HEK293T (cell line): ENCODE measurements around the gene SIGLEC14.
"Not testable (repeated sequence)": the region's sequence is repeated elsewhere in the genome, so short reads cannot be mapped to it uniquely, and the experiment has no call there.

Source experiments
- CTCF ChIA-PET: fragments of 350-600 bp; formaldehyde crosslinking; extraction: SDS; loops from one replicate; lab custom pipeline; 2021; ENCODE audit warnings: antibody characterized with exemption, inconsistent platforms; lab: Yijun Ruan, JAX
- POLR2A ChIA-PET: fragments of 350-600 bp; formaldehyde crosslinking; extraction: SDS; loops from one replicate; lab custom pipeline; 2020; ENCODE audit warnings: antibody characterized with exemption, inconsistent platforms; lab: Yijun Ruan, JAX
- DNase-seq: peaks from one replicate; pipeline ENCODE4 v3.0.0; 2012; ENCODE audit warnings: mixed read lengths; ENCODE audit errors: extremely low spot score
- ARNT ChIP-seq: fragments of 450-650 bp; IDR thresholded peaks from 2 replicates; pipeline ENCODE4 v1.6.1; 2017; ENCODE audit warnings: mild to moderate bottlenecking
- BHLHE40 ChIP-seq: fragments of 450-650 bp; IDR thresholded peaks from 2 replicates; pipeline ENCODE4 v1.6.1; 2016; ENCODE audit warnings: mild to moderate bottlenecking, moderate library complexity, borderline replicate concordance
- CTBP1 ChIP-seq: fragments of 450-650 bp; IDR thresholded peaks from 2 replicates; pipeline ENCODE4 v1.6.1; 2016; ENCODE audit warnings: borderline replicate concordance
- ELF4 ChIP-seq: fragments of 450-650 bp; IDR thresholded peaks from 2 replicates; pipeline ENCODE4 v1.6.1; 2017; ENCODE audit warnings: antibody characterized with exemption
- FOXA1 ChIP-seq: fragments of 450-650 bp; IDR thresholded peaks from 2 replicates; pipeline ENCODE4 v1.6.1; 2016; ENCODE audit warnings: mild to moderate bottlenecking
- FOXK2 ChIP-seq: fragments of 450-650 bp; IDR thresholded peaks from 2 replicates; pipeline ENCODE4 v1.6.1; 2016; ENCODE audit warnings: mild to moderate bottlenecking
- FOXM1 ChIP-seq: fragments of 450-650 bp; IDR thresholded peaks from 2 replicates; pipeline ENCODE4 v1.6.1; 2017; ENCODE audit warnings: mild to moderate bottlenecking, borderline replicate concordance
- HDGF ChIP-seq: fragments of 450-650 bp; IDR thresholded peaks from 2 replicates; pipeline ENCODE4 v1.6.1; 2017; ENCODE audit warnings: antibody characterized with exemption, borderline replicate concordance
- L3MBTL2 ChIP-seq: fragments of 450-650 bp; conservative IDR thresholded peaks from 2 replicates; pipeline ENCODE4 v1.6.1; 2016; ENCODE audit warnings: mild to moderate bottlenecking
- LEF1 ChIP-seq: fragments of 450-650 bp; IDR thresholded peaks from 2 replicates; pipeline ENCODE4 v1.6.1; 2017; ENCODE audit warnings: mild to moderate bottlenecking, borderline replicate concordance
- NFRKB ChIP-seq: fragments of 450-650 bp; IDR thresholded peaks from 2 replicates; pipeline ENCODE4 v1.6.1; 2016; ENCODE audit warnings: mild to moderate bottlenecking, moderate library complexity
- SP1 ChIP-seq: fragments of 450-650 bp; IDR thresholded peaks from 2 replicates; pipeline ENCODE4 v1.6.1; 2017
- SUZ12 ChIP-seq: fragments of 450-650 bp; IDR thresholded peaks from 2 replicates; pipeline ENCODE4 v1.6.1; 2016; ENCODE audit warnings: mild to moderate bottlenecking
- TARDBP ChIP-seq: fragments of 450-650 bp; IDR thresholded peaks from 2 replicates; pipeline ENCODE4 v1.6.1; 2016
- ZNF384 ChIP-seq: fragments of 450-650 bp; IDR thresholded peaks from 2 replicates; pipeline ENCODE4 v1.6.1; 2016
- TF ChIP-seq, protein P1 (sequence below): fragments of 450-650 bp; IDR thresholded peaks from 2 replicates; pipeline ENCODE4 v1.6.1; 2016

Gene SIGLEC14

DNA sequence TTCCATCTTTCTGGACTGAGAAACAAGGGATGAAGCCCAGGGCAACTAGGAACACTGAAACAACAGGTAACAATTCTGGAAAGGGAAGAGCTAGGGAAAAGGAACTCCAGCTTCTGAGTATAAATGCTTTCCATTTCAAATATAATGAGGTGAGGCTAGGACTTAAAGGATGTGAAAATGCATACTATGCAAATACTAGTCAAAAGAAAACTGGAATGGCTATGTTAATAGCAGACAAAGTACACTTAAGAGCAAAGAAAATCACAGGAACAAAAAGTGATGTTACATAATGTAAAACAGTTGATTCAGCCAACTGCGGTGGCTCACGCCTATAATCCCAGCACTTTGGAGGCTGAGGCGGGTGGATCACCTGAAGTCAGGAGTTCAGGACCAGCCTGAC, 6.2 kb downstream of the SIGLEC14 start:
- ChIA-PET CTCF (interaction anchor here (0.7 kb wide), 1 partner anchor 822 kb away, joined by 3 read pairs; no protein-coding TSS in a partner anchor), POLR2A (no interaction called here)
- no peak for DNase-seq
- TF ChIP-seq LEF1 (no peak), ZNF384 (no peak), SUZ12 (no peak), ARNT (no peak), CTBP1 (no peak), FOXK2 (no peak), NFRKB (no peak)

DNA sequence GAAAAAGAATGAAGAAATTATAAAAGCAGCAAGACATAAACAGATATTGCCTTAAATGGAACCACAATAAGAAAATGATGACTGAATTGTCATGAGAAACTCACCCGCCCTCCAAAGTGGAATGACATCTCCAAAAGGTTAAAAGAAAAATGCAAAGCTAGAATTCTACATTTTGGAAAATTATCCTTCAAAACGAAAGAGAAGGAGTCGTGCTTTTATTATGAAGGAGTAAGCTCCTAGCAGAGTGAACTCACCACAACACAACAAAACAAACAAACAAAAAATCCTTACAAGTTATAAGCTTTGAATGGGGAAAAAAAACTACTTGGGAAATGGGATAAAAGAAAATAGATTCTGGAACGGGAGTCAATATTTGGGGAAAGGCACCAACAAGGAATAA, 6.7 kb downstream of the SIGLEC14 start:
- CTCF ChIA-PET = interaction anchor here (0.7 to 0.9 kb wide), 2 partner anchors 17 to 821 kb away, joined by 3 to 5 read pairs; no protein-coding TSS in a partner anchor
- POLR2A ChIA-PET = no interaction called here
- TF ChIP-seq, protein P1, sequence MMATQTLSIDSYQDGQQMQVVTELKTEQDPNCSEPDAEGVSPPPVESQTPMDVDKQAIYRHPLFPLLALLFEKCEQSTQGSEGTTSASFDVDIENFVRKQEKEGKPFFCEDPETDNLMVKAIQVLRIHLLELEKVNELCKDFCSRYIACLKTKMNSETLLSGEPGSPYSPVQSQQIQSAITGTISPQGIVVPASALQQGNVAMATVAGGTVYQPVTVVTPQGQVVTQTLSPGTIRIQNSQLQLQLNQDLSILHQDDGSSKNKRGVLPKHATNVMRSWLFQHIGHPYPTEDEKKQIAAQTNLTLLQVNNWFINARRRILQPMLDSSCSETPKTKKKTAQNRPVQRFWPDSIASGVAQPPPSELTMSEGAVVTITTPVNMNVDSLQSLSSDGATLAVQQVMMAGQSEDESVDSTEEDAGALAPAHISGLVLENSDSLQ = no peak
- TF ChIP-seq FOXM1 = no peak
- no peak for TF ChIP-seq ELF4
- no peak for TF ChIP-seq L3MBTL2
- TF ChIP-seq ARNT = no peak
- TF ChIP-seq TARDBP = no peak
- TF ChIP-seq CTBP1 = no peak
- TF ChIP-seq NFRKB = no peak
- TF ChIP-seq BHLHE40 = no peak
- TF ChIP-seq SP1 = no peak
- no peak for TF ChIP-seq FOXA1
- no peak for TF ChIP-seq HDGF
- no peak for TF ChIP-seq ZNF384
- TF ChIP-seq FOXK2 = no peak
- no peak for TF ChIP-seq SUZ12
- TF ChIP-seq LEF1 = no peak
- DNase-seq = no peak

DNA sequence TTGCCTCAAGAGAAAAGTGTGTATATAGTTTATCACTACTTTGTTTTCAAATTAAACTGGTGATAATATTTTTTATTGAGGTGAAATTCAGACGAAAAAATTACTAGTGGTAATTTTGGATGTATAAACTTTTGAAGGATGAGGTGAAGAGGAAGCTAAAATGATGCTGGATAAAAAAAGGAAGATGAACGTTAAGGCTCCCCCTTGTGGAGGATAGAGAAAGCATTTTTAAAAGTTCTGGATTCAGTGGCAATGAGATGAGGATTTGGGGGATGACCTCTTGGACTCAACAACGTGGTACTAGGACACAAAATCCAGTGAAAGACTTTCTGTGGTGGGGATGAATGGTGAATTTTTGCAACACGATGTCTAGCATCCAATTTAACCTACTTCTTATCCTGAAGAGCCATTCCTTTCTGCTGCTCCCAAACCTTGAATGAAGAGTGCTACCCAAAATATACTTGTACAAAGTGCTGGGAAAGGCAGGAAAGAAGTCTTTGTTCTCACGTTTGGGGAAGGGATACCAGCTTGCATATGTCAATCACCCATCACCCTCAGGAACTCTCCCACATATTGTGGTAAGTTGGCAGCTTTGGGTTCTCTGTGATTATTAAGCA, 9.2 kb downstream of the SIGLEC14 start:
- TF ChIP-seq FOXK2 (no peak), ELF4 (no peak), SUZ12 (no peak), BHLHE40 (no peak), HDGF (no peak), FOXA1 (no peak)
- peak; percentile 18 for DNase-seq
- POLR2A ChIA-PET = no interaction called here
- CTCF ChIA-PET = no interaction called here

DNA sequence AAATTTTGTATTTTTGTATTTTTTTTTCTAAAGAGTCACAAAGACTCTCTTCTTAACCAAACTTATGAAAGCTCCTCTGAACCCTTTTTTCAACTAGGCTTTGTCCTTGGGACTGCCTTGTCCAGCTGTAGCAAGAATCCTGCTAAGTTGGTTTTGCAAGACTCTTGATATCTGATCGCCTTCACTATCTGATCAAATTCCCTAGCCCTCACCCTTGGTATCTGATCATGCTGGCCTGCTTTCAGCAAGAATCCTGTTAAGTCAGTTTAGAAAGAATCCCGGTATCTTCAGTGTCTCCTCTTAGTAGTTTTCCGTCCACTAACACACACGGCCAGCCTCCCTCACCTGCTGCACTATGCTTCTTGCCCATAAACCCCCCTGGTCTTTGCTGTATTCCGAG, 14.5 kb downstream of the SIGLEC14 start:
- CTCF ChIA-PET = no interaction called here
- POLR2A ChIA-PET = no interaction called here
- DNase-seq = no peak
- no peak for TF ChIP-seq FOXA1
- TF ChIP-seq ELF4 = no peak
- TF ChIP-seq TARDBP = no peak
- TF ChIP-seq, protein P1 = no peak
- no peak for TF ChIP-seq SP1
- no peak for TF ChIP-seq FOXK2
- TF ChIP-seq BHLHE40 = no peak
- no peak for TF ChIP-seq LEF1
- TF ChIP-seq ZNF384 = no peak
- TF ChIP-seq HDGF = no peak

DNA sequence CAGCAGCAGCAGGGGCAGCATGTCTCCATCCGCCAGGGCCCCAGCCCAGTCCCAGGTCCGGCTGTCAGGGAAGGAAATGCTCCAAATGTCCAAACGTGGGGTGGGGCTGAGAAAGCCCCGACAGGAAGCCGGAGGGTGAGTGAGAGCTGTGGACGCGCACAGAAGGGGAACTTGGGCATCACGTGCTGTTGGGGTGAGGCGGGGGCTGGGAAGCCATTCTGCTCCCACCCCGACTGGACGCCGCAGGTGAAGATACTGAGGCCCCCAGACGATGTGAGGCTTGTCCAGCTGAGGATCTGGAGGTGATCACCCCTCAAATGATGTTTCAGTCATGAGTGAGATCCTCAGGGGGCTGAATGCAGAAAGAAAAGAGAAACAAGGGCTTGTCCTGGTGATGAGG, 16.3 kb downstream of the SIGLEC14 start, which contains the start of gene SIGLEC5:
SIGLEC5 (minus strand) TSS at position 87 of the 400 bp plus-strand sequence; CDS start at position 21, 66 bp downstream.
- DNase-seq, CTCF ChIA-PET: not testable (repeated sequence)

DNA sequence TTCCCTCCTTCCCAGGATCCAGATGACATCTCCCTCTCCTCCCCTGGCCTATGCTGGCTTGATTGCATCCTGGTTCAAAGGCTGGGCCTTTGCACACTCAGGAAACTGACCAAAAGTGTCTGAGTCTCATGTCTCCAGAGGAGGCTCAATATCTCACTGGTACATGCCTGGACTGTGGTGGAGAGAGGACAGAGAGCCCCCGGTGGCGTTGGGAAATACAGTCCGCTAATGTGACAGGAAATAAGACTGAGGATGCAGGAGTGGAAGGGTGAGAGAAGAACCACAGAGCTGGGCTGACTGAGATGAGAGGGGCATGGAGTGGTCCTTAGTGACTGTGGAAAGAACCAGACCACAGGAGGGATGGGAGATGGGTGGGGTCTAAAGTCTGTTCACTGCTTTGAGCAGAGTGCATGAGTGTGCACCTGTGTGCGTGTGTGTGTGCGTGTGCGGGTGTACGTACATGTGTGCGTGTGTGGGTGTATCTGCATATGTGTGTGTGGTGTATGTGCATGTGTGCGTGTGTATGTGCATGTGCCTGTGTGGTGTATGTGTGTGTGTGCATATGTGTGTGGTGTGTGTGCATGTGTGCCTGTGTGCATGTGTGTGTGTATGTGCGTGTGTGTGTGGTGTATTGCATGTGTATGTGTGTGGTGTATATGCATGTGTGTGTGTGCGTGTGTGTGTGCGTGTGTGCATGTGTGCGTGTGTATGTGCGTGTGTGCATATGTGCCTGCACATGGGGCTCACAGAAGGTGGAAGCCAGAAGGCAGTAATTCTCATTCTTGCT, 18.3 kb downstream of the SIGLEC14 start:
- no peak for DNase-seq
- POLR2A ChIA-PET = no interaction called here
- CTCF ChIA-PET = no interaction called here
- no peak for TF ChIP-seq FOXM1
- no peak for TF ChIP-seq FOXK2

More for the DNA sequence above, 16.3 kb downstream of the SIGLEC14 start, which contains the start of gene SIGLEC5:
- POLR2A ChIA-PET = not testable (repeated sequence)

DNA sequence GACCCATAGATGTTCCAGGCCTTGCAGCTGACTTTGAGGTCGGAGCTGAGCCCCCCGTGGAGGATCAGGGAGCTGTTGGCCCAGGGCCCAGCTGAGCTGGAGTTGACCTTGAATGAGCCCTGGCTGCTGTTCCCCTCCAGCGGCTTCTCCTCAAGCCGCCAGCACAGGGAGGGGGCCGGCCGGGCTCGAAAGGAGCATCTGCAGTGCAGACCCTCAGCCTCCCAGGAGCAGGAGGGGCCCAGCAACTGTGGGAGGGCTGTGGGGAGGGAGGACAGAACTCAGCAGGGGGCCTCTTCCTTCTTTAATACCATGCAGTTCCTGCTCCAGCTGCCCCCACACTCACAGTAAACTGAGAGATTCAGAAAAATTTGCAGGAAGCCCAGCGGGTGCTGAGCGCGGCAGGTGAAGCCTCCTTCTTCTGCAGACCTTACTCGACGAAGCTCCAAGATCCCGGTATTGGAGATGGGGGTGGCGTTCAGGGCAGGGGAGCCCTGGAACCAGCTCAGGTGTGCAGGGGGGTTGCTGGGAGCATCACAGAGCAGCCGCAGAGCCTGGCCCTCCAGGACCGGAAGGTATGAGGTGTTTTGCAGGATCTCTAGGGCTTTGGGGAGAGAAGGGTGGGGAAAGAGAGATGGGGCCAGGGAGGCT, 19.0 kb downstream of the SIGLEC14 start:
- CTCF ChIA-PET = no interaction called here
- TF ChIP-seq HDGF = no peak
- TF ChIP-seq ARNT = no peak
- TF ChIP-seq CTBP1 = no peak
- TF ChIP-seq SUZ12 = no peak
- TF ChIP-seq FOXK2 = no peak
- TF ChIP-seq L3MBTL2 = no peak
- TF ChIP-seq ELF4 = no peak
- no peak for TF ChIP-seq LEF1
- TF ChIP-seq ZNF384 = no peak
- TF ChIP-seq BHLHE40 = no peak
- no peak for TF ChIP-seq FOXM1
- no peak for TF ChIP-seq NFRKB
- TF ChIP-seq FOXA1 = no peak
- TF ChIP-seq SP1 = no peak
- TF ChIP-seq, protein P1 = no peak
- TF ChIP-seq TARDBP = no peak
- no peak for DNase-seq
- POLR2A ChIA-PET = no interaction called here
